GM18867 (cell line): ENCODE data around the gene CYB5D1.

ENCODE experiments used
- ATAC-seq: cut with Tn5 transposase; IDR thresholded peaks from one replicate; pipeline ENCODE4 v1.9.1; 2021; ENCODE audit warnings: mild to moderate bottlenecking, moderate library complexity; ENCODE audit not compliant: unreplicated experiment

CYB5D1 gene

DNA sequence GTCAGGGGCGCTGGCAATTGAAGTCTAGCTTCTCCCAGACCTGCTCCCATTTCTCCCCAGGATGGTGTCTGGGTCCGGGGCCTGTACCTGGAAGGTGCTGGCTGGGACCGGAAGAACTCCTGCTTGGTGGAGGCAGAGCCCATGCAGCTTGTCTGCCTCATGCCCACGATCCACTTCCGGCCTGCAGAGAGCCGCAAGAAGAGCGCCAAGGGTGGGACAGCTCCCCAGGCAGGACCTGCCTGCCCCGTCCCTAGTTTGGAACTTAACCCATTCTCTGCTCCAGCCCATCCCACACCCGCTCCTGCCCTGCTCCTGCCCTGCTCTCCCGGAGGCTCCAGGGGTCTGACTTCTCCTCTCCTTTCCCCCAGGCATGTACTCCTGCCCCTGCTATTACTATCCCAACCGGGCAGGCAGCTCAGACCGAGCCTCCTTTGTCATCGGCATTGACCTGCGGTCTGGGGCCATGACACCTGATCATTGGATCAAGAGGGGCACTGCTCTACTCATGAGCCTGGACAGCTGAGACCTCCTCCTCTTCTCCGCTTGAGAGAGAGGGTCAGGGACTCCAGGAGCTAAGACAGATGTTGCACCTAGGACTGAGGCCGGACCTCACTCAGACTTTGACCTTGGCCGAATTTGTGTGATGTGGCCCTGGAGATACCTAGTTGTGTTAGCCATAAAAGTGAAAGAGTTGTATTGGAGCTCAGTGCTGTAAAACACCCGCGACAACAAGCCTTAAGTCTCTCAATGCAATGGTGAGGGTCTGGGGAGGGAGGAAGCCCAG, 24.6 kb upstream of the CYB5D1 start:
- ATAC-seq = no peak

DNA sequence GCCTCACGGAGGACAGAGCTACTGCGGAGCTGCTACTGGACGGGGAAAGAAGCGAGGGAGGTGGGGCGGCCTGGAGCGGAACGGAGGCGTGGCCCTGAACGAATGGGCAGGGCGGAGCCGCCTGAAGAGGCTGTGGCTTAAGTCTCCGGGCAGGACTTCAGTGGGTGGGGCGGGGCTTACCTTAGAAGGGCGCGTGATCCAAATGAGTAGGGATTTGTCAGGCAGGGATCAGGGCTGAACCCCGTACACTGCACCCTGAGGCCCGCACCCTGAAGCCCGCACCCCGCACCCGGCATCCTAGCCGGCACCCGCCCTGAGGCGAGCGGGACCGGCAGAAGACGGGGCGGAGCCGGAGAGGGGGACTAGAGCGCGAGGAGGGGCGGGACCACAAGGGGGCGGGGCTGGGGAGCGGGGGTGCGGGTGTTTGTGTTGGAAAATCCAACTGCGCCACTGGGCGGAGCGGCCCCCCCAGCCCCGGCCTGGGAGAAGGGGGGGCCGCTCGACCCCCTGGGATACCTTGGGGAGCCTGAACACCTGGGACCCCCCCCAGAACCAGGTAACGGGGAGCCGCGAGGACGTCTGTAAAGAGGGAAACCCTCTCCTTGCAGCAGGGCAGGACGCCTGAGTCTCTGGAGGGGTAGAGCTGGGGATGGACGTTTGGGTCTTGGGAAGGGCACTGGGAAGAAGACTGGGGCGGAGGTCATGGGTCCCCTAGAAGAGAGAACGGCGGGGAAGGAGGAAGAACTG, 23.8 kb upstream of the CYB5D1 start, which contains the start of gene KDM6B:
Gene KDM6B, plus strand, starts transcription at position 423 of the 747 bp plus-strand sequence. CDS start 11,338 bp downstream, outside the sequence.
- peak; percentile 46 for ATAC-seq

DNA sequence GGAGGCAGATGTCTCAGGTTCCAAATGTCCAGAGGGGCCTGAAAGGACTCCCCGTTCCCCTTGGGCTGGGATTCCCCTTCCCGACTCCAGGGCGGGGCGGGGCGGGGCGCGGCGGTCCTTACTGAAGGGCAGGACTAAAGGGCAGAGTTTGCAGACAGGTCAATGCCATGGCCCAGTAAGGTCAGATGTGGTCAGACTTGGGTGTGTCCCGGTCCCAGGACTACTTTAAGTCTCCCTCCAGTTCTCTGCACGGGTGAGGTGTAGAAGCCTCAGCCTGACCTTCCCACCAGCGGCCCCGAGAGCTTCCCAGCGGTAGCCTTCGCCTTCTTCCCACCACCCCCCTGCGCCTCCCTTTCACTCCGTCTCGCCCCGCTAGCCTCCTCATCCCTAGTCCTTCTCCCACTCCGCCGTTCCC, 23.3 kb upstream of the CYB5D1 start:
- peak; percentile 1 for ATAC-seq

DNA sequence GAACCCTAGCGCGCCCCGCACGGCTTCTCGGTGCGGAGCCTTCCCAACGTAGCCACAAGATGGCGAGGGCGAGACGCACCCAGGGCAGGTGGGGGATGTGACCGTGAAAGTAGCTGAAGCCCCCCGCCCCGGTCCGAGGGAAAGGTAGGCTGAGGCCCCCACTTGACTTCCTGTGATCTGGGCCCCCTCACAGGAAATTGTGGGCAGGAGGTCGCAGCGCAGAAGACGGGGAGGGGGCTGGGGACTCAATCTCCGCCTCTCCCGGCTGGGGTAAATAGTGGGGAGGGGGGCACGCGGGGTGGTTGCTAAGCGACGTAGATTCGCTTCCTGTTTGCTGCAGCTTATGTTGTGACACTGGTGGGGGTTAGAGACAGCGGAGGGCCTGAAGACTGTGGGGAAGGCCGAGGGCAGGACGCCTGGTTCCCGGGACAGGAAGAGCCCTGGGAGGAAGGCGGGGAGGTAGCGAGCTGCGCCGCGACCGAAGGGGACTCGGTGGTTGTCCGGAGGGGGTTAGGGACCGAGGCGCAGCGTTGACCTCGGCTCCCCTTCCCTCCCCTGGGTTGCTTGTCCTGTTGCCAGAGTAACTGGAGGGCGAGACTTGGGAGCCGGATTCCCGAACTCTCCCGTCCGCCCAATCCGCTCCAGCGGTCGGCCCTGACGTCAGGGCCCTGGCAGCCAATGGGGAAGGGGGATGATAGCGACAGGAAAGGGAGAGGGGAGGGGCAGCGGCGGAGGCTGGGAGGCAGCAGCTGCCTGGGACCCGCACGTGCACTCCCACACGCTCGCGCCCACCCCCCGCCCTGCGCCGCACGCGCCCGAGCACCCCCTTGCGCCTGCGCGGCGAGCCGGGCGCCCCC, 22.6 kb upstream of the CYB5D1 start:
- peak; percentile 44 for ATAC-seq

DNA sequence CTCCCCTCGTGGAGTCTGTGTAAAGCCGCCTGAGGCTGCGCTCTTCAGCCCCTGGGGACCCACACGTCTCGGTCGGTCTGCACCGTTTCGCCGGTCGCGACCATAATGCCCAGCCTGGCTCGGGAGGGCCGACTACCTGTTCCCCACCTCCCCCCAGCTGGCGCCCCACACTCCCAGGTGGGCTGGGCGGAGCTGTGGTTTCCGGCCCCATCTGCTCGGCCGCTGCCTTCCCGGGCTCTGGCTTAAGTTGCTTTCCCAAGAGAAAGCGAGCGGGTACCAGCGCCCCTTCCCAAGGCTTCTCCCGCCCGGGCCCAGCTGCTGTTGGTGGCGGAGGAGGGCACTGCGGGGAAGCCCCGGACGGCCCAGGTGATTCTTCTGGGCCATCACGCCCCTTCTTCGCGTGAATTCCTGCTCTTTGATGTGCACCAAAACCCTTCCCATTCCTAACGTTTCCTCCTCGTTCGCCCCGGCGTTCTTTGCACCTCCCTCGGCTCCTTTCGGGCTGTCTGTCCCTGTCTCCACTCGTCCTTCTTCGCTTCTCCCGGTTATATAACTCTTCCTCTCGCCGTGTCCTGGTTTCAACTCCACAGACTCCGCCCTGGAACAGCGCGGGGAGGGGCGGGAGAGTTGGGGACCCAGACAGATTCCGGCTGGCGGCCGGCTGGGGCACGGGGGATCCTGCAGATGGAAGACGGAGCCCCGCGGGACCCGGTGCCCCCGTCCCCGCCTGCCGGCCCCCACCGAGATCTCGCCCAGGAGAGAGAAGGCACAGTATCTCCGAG, 21.8 kb upstream of the CYB5D1 start:
- ATAC-seq = peak; percentile 1

DNA sequence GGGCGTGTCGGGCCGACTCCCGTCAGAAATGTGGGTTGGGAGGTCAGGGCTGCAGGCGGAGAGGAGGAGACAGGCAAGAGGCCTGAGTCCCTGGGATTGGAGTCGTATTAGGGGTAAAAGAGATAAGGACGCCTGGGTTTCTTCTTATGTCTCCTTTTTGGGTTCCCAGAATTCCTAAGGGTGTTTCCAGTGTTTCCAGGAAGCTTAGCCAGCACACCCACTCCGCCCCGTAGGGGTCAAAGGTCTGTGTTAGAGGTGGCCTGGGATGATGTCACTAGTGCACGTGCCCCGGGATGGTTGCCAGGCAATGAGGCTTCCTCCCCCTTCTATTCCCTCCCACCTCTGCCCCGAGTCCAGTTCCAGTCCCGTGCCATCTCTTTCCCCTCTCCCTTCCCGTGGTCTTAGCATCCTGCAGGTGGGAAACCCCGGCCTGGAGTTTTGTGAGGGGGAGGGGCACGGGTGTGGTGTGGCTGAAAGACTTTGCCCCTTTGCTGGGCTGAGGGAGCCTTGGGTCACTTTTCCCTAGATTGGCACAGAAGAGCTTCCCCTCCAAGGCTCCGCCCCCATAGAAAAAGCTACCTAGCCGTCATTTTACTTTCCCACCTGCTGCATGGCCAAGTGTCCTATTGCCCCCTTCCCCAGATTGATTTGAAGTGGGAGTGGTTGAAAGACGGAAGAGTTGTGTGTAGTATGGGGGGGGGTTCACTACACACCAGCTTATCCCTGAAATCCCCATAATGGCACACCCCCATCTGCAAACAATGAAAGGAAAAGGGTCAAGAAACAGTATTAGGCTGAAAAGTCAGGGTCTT, 21.0 kb upstream of the CYB5D1 start:
- ATAC-seq = no peak

DNA sequence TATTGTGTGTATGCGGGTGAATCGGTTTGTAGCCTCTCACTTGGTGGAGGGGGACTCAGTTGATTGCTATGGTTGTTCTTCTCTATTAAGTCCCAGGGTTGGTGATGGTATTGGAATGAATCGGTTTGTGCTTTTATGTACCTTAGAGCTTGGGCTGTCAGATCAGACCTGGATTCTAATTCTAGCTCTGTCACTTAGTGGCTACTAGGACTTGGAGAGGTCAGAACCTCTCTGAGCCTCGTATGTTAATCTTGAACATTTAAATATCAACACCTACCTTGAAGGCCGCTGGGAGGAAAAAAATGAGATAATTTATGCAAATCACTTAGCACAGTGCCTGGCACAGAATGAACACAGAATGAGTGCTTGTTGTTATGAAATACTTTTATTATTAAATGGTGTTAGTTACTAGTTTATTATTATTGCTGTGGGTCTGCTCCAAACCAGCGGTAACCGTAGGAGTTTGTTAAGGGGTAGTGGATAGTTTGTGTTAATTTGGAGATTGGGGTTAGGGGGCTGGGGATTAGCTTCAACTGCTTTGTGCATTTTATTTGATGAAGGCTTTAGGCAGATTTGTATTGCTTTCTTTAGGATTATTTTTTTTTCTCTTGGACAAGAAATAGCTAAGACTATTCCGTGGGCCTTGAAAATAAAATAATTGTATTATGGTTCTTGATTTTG, 20.3 kb upstream of the CYB5D1 start:
- ATAC-seq = no peak

DNA sequence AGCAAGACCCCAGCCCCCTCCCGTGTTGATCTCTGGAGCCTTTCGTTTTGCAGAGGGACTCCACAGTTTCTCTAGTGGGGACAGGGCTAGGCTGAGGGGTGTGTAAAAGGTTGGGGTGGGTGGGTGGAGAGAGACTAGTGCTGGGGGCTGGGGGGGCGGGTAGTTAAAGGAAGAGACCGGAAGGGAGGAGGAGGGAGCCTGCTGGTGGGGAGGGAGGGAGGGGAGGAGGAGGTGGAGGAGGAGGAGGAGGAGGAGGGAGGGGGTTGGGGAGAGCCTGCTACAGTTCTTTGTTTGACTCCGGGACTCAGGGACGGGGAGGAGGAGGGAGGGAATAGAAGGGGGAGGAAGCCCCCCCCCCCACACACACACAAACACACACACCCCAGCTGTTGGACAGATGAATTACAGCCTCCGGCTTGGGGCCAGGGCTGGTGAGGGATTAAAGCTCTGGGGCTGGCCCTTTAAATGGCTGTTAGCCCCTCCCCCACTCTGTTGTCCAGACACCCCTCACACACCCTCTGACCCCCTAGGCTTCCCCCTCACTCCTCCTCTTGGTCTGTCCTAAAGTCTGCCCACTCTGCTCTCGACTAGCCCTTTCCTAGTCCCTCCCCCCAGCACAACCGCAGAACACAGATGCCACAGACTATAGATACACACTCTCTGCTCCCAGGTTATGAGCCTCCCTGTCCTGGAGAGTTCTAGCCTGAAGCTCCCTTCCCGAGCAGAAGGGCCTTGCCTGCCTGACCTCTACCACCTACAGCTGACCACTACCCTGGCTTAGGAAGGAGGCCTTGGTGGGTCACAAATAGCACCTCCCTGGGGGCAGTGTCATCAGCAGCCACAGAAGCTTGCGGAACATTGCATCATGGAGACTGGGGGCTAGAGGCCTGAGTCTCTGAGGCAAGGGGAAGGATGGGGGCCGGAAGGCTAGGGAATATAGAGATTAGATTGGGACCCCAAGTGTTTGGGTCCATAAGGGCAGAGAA, 19.4 kb upstream of the CYB5D1 start:
- ATAC-seq = no peak

DNA sequence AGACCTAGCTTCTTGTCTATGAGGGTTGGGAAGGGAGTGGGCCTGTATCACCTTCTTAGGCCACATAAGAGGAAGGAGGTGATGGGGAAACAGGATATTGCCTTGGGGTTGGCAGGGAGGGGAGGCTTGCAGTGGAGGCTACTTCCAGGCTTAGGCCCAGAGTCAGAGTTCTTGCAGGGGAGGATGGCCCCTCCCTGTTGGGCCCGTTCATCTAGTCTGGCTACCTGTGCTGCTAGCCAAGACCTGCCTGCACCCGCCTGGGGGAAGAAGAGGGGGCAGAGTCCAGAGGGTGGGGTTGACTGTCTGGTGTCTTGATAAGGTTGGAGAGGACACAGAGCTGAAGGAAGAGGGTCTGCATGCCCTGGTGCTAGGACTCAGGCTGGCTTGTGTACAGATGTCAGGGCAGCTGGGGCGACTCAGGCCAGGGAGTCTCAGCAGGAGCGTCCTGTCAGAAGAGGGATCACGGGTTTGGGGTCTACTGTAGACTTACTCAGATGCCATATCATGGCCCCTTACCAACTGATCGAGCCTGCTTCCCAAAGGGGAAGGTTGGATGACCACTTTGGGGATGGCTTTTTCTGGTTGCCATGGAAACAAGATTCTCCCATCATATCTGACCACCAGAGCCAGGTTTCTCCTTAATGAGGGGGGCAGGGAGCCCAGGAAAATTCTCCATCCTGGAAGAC, 18.5 kb upstream of the CYB5D1 start:
- ATAC-seq = no peak

DNA sequence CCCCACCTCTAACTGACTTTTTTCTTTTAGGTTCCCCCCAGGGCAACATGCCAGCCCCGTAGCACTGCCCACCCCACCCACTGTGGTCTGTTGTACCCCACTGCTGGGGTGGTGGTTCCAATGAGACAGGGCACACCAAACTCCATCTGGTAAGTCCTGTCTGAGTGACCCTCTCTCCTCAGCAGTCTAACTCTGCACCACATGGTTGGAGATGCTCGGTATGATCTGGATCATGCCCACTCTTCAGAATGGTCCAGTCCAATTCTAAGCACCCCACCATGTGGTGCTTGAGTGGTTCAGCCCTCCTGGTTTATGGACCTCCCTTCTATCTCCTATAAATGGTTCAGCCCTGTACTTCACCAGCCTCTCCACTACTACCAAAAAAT, 17.9 kb upstream of the CYB5D1 start:
- no peak for ATAC-seq

DNA sequence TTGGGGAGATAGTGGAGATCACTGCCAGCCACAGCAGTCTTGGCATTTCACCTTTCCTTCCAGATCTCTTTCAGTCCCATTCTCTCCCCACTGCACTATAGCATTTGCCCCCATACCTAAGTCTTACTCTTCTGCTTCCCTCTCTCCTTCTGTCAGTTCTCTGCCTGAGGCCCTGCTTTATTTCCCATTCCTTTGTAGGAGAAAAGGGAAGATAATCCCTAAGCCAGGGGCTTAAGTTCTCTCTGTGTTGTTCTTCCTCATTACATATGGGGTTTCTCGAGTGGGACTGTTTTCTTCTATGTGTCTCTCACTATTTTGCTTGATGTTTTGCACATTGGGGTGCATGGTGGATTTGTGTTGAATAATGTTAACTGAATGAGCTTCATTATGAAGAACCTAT, 17.4 kb upstream of the CYB5D1 start:
- ATAC-seq = no peak

DNA sequence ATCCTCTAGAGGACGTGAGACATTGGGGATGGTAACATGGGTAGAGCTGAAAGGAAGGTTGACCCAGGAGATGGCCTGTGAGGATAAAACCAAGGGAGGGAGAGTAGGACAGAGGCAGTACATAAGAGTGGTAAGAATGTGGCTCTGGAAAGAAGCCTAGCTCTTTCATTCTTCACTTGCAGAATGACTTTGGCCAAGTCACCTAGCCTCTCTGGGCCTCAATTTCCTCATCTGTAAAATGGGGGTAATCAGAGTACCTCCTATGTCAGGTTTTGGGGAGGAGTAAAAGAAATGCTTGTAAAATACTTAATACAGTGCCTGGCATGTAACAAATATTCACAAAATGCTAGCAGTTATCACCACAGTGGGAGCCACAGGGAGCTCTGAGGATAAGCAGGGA, 16.9 kb upstream of the CYB5D1 start:
- ATAC-seq = no peak

DNA sequence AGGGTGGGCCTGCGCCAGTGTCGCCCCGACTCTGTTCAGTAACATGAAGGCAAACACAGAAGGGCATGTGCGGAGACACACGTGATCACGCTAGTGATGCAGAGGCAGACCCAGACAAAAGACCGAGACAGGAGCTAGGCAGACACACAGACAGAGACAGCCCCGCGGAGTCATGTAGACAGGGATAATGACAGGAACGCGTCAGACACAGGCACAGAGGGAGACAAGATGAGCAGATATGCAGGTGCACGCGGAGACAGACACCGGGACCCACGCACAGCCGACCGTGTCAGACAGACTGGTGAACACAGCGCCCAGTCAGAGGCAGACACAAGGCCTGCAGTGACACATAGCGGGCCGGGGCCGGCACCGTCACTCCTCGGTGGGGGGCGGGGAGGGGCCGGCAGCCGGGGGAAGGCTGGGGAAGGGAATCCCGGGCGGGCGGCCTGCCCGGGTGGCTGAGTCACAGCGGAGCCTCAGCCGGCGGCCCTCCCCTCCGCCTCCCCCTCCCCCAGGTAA, 16.3 kb upstream of the CYB5D1 start:
- ATAC-seq = no peak

DNA sequence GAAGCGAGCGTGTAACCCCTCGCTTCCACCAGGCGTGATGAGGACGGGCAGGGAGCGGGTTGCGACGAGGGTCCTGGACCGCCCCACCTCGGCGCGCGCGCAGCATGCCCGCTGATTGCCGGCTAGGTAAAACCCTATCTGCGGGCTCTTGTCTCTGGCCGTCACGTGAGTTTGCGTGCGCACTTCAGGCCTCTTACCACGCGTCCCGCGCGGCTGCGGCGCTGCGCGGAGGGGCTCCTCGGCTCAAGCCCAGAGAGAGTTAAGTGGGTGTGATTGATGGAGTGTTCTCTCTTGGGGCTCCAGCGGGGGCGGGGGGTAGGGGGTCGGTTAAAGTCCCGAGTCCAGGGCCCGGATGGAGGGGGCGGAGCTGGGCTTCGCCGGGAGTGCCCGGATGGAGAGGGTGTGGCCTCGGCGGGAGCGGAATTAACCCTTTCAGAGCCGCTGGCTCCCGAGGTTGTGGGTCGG, 15.9 kb upstream of the CYB5D1 start:
- peak; percentile 25 for ATAC-seq

DNA sequence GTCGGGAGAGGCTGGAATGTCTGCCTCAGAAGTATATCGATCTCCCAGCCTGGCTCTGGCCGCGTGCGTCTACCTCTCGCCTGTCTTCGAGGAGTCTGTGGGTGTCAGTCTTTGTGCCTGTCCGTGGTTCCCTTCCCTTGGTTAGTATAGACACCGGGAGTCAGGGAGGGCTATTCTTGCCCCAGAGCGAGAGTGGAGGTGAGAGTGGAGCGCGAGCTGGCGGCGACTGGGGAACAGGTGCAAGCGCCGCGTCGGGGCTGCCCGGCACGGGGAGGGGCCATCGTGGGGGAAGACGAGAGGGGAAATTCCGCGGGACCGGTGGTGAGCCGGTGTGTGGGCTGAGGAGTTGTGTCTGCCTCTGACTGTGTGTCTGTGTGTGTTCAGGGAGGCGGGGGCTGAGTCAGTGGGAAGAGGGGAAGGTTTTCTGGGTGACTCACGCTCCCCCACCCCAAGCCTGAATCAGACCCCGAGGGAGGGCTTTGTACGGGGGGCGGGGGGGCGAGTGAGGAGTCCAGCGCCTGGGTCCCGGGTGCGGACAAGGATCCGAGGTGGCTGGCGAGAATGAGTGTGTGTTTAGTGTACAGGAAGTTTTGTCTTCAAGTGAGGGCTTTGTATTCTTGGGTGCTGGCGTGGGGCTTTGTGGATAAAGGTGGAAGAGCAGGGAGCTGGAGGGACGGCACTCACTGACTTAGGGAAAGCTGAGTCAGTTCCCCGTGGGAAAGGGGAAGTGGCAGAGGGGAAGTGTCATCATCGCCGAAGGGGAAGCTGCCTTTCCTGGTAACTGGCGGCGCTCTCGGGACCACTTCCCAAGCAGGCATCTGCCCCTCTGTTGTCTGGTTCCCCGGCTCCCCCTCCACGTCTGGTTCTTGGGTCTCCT, 15.2 kb upstream of the CYB5D1 start:
- ATAC-seq = peak; percentile 28

DNA sequence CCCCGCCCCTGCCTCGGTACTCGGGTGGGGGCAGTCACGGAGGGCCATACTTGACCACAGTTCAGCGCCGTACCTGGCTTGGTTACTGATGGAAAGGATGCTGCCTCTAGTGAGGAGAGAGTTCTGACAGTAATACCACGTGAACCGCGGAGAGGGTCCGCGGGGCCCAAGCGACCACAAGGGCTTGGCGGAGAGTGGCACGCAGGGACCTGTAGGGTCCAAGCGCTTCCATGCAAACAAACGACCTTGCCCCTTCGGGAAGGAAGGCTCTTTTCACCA, 14.6 kb upstream of the CYB5D1 start:
- peak; percentile 1 for ATAC-seq
